Naive thymus-derived CD4-positive, alpha-beta T cell (primary cell): ENCODE data around the gene EFHD2. TPM values are rescaled to one million over a fixed set of nuclear protein-coding genes. Genes with fewer than 3 reads are reported as not detected.

Experiments
- ATAC-seq: fragments of 150-1000 bp; cut with Tn5 transposase; 2 replicates; pipeline ENCODE4 v1.10.0; 2021; ENCODE audit warnings: mild to moderate bottlenecking, moderate library complexity
- CTCF ChIA-PET: fragments of 350-600 bp; sonication (Branson Sonifier 250); formaldehyde crosslinking; loops from one replicate; lab custom pipeline; 2021; ENCODE audit warnings: antibody characterized with exemption; lab: Charles Lee
- POLR2A ChIA-PET: fragments of 350-600 bp; sonication (Branson Sonifier 250); formaldehyde crosslinking; loops from one replicate; lab custom pipeline; 2021; ENCODE audit warnings: antibody characterized with exemption, inconsistent platforms; lab: Charles Lee
- DNase-seq, 9 donors: peaks; one replicate each; pipeline versions ENCODE4 v3.0.0 to v3.0.0-alpha.2; 2020 to 2022; ENCODE audit warnings: mixed read lengths in 1 of 9
- H3K27ac ChIP-seq: one replicate; pipeline ENCODE4 v1.7.0; 2013; ENCODE audit warnings: mild to moderate bottlenecking, low read depth, low read length, moderate library complexity
- H3K27me3 ChIP-seq, 2 donors: one replicate each; pipeline ENCODE4 v1.7.0; 2013; ENCODE audit warnings: low read length in 2 of 2, mild to moderate bottlenecking in 2 of 2, moderate library complexity in 2 of 2; ENCODE audit not compliant: control insufficient read depth in 2 of 2, insufficient read depth in 2 of 2
- H3K36me3 ChIP-seq, 3 experiments: 1 replicate in 2 of 3; 2 replicates in 1 of 3; pipeline ENCODE4 v1.7.0; 2013; ENCODE audit warnings: low read length in 3 of 3, mild to moderate bottlenecking in 3 of 3, moderate library complexity in 1 of 3; ENCODE audit not compliant: insufficient read depth in 3 of 3, control insufficient read depth in 2 of 3
- H3K4me1 ChIP-seq, 2 donors: one replicate each; pipeline ENCODE4 v1.7.0; 2013; ENCODE audit warnings: low read length in 2 of 2, mild to moderate bottlenecking in 2 of 2, moderate library complexity in 1 of 2; ENCODE audit not compliant: control insufficient read depth in 2 of 2, insufficient read depth in 2 of 2
- H3K4me3 ChIP-seq: 2 replicates; pipeline ENCODE4 v1.7.0; 2013; ENCODE audit warnings: mild to moderate bottlenecking, low read length
- H3K9me3 ChIP-seq, 3 experiments: 1 replicate in 2 of 3; 2 replicates in 1 of 3; pipeline ENCODE4 v1.7.0; 2013; ENCODE audit warnings: low read length in 3 of 3; ENCODE audit not compliant: control insufficient read depth in 2 of 3
- H3K27ac Mint-ChIP-seq, 9 donors: one replicate each; pipeline ENCODE4 v1.8.0; 2020 to 2022; ENCODE audit warnings: mixed read lengths in 9 of 9, mild to moderate bottlenecking in 8 of 9, moderate library complexity in 5 of 9, inconsistent platforms in 2 of 9
- H3K27me3 Mint-ChIP-seq, 5 donors: one replicate each; pipeline ENCODE4 v1.8.0; 2021 to 2022; ENCODE audit warnings: mixed read lengths in 5 of 5, mild to moderate bottlenecking in 1 of 5
- H3K36me3 Mint-ChIP-seq, 5 donors: one replicate each; pipeline ENCODE4 v1.8.0; 2020 to 2022; ENCODE audit warnings: mixed read lengths in 5 of 5, mild to moderate bottlenecking in 3 of 5, inconsistent platforms in 1 of 5
- H3K4me1 Mint-ChIP-seq, 7 donors: one replicate each; pipeline ENCODE4 v1.8.0; 2020 to 2022; ENCODE audit warnings: mixed read lengths in 7 of 7, mild to moderate bottlenecking in 3 of 7, inconsistent platforms in 1 of 7
- H3K4me3 Mint-ChIP-seq, 10 donors: one replicate each; pipeline ENCODE4 v1.8.0; 2020 to 2022; ENCODE audit warnings: mild to moderate bottlenecking in 10 of 10, mixed read lengths in 10 of 10, moderate library complexity in 6 of 10, inconsistent platforms in 2 of 10
- H3K9me3 Mint-ChIP-seq, 11 donors: one replicate each; pipeline ENCODE4 v1.8.0; 2020 to 2022; ENCODE audit warnings: mixed read lengths in 11 of 11, mild to moderate bottlenecking in 4 of 11, inconsistent platforms in 1 of 11, moderate library complexity in 1 of 11
- intact Hi-C, 2 donors: fragments of 100-400 bp; cut with micrococcal nuclease; formaldehyde crosslinking; loops; one replicate each; pipeline ENCODE4 v1.15.1; 2023
- polyA plus RNA-seq, 2 donors: library from polyadenylated mRNA; unstranded; fragments of 300-500 nt; fragmentation: Illumina TruSeq; gene quantifications; one replicate each; pipeline ENCODE4 v1.2.3, GENCODE V29; 2021
- total RNA-seq, 6 experiments: library from RNA in 5 of 6; stranded (reverse) in 5 of 6; gene quantifications; 1 replicate in 5 of 6; 2 replicates in 1 of 6; pipeline ENCODE4 v1.2.3 and lab custom pipeline; 2021 to 2026

EFHD2 gene
- total and polyA plus RNA-seq, 7 experiments from 2014 or later: 21.0 to 258 (median 32.0) TPM

DNA sequence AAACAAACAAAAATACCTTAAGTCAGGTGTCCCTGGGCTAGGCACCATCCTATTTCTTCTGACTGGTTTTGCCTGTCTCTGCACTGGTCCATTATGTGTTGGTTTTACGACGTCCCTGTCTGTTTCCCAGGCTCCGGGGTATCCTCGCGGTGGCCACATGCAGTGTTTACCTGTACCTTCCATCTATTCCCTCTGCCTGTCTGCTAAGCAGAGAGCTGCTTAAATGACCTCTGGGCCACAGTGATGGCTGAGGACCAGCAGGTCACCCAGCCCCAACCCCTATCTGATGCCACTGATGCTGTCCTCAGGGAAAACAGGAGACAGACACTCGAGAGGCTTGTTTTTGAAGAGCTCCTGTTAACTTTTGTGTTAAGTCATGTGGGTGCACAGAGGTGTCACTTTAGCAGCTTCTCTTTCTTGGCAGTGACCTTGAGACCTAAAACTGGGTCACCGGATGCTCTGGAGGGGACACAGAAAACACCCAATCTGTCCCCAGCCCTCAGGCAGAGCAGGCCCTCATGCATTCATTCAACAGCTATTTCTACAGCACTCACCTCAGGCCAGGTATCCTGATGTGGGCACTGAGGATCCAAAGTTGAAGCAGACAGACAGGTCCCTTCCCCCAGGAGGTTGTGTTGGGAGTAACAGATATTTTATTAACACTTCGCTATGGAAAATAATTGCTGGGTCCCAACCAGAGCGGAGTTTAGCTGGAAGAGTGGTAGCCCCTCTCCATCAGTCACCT is 4.4 kb upstream of the EFHD2 start:
- Histone ChIP-seq H3K4me1 (peaks cover 5 to 39% of the 10 kb centered on the region in 2 donors), H3K36me3 (peaks cover 0 to 4% (median 0%) of the 10 kb centered on the region in 3 experiments), H3K27ac (no peak overlapping the region), H3K27me3 (no peaks in the 10 kb centered on the region), H3K4me3 (no peak overlapping the region), H3K9me3 (no peaks in the 10 kb centered on the region)
- peak overlapping the region in 1 of 9 donors; percentile 25 for H3K27ac Mint-ChIP-seq
- DNase-seq: no peak
- CTCF ChIA-PET: no interaction called here
- H3K4me3 Mint-ChIP-seq: peak overlapping the region in 2 of 10 donors; percentile 18 to 67
- peaks cover 4 to 32% (median 6%) of the 10 kb centered on the region in 7 donors for H3K4me1 Mint-ChIP-seq
- intact Hi-C loops: no loop called here
- H3K27me3 Mint-ChIP-seq: peaks cover 0 to 39% (median 0%) of the 10 kb centered on the region in 5 donors
- peaks cover 0 to 2% (median 0%) of the 10 kb centered on the region in 11 donors for H3K9me3 Mint-ChIP-seq
- ATAC-seq: no peak
- H3K36me3 Mint-ChIP-seq: no peaks in the 10 kb centered on the region
- POLR2A ChIA-PET: no interaction called here

DNA sequence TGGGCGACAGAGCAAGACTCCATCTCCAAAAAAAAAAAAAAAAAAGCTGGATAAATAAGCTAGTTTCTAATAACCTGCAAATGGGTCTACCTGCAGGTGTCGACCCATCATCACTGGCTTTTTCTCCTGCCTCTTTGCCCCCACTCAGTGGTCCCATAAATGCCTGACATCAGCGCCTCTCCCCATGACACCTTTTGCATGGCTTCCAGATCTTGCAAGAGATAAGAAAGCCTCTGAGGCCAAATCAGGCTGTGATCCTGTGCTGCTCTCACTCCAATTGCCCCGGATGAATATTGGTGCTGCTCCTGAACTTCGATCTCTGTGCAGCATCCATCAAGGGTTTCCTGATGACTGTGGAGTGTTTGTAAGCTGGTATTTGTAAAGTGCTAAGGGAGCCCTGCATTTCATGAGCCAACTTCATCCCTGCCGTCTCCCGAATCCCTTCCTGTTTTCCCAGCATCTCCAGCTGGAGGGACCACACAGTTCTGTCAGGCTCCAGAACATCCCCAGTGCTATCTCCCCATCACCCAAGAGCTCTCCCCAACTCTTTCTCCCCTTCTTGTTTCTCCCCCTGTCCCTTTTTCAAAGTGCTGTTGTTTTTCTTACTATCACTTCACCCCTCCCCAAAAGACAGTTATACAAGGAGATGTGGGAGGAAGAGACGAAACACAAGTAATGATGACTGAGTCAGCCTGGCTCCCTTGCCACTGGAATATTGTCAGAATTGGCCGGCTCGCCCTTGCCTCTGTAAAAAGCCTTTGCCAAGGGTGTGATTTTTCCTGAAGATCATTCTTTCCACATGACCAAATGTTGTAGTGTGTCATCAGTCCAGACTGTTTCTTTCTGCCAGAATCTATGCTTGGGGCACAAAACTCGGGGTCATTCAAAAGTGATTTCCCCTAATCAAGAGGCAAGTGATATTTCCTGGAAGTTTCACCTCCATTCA is 2.8 kb upstream of the EFHD2 start:
- Histone ChIP-seq H3K27me3 (no peaks in the 10 kb centered on the region), H3K4me1 (peaks cover 18 to 43% of the 10 kb centered on the region in 2 donors), H3K4me3 (no peak overlapping the region), H3K9me3 (no peaks in the 10 kb centered on the region), H3K36me3 (peaks cover 0 to 6% (median 0%) of the 10 kb centered on the region in 3 experiments), H3K27ac (no peak overlapping the region)
- DNase-seq (no peak), ATAC-seq (no peak)
- intact Hi-C loops: no loop called here
- Mint-ChIP-seq H3K4me3 (peak overlapping the region in 1 of 10 donors; percentile 2), H3K36me3 (peaks cover 0 to 8% (median 0%) of the 10 kb centered on the region in 5 donors), H3K27ac (peak overlapping the region in 7 of 9 donors; percentile 1 to 68 (median 38)), H3K27me3 (peaks cover 0 to 39% (median 0%) of the 10 kb centered on the region in 5 donors), H3K4me1 (peaks cover 6 to 28% (median 16%) of the 10 kb centered on the region in 7 donors), H3K9me3 (no peaks in the 10 kb centered on the region)
- CTCF ChIA-PET: interaction anchor here (0.7 kb wide), 1 partner anchor 424 kb away, joined by 4 read pairs; no protein-coding TSS in a partner anchor
- POLR2A ChIA-PET: no interaction called here

DNA sequence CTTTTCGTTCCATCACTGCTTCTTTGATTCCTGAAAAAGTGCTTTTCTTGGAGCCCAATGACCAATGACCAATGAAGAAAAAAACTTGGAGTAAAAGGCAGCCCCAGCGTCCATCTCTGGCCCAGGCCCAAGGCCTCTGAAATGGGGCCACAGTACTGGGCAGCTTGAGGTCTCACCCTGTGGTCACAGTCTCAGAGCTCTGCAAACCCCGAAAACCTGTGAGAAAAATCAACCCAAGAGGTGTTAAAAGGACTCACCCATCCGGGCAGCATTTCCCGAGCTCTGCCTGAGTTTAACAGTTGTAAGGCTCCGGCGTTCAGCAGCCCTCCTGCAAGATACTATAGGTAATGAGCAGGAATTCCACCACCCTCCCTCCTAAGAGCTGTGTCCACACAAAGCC is 2.1 kb upstream of the EFHD2 start:
- CTCF ChIA-PET: no interaction called here
- DNase-seq: no peak
- POLR2A ChIA-PET: no interaction called here
- intact Hi-C loops: no loop called here
- Histone ChIP-seq H3K9me3 (no peaks in the 10 kb centered on the region), H3K27me3 (no peaks in the 10 kb centered on the region), H3K27ac (no peak overlapping the region), H3K36me3 (peaks cover 0 to 6% (median 0%) of the 10 kb centered on the region in 3 experiments), H3K4me1 (peaks cover 20 to 50% of the 10 kb centered on the region in 2 donors), H3K4me3 (no peak overlapping the region)
- Mint-ChIP-seq H3K9me3 (no peaks in the 10 kb centered on the region), H3K36me3 (peaks cover 0 to 11% (median 0%) of the 10 kb centered on the region in 5 donors), H3K4me1 (peaks cover 6 to 34% (median 23%) of the 10 kb centered on the region in 7 donors), H3K27ac (peak overlapping the region in 6 of 9 donors; percentile 38 to 97 (median 71)), H3K27me3 (peaks cover 0 to 39% (median 0%) of the 10 kb centered on the region in 5 donors), H3K4me3 (peak overlapping the region in 4 of 10 donors; percentile 6 to 70 (median 51))
- no peak for ATAC-seq

- no peaks in the 10 kb centered on the region for H3K9me3 Mint-ChIP-seq
- H3K27ac Mint-ChIP-seq: peak overlapping the region; percentile 66 to 97 (median 95)
- Histone ChIP-seq H3K27ac (peak overlapping the region; percentile 94), H3K27me3 (no peaks in the 10 kb centered on the region), H3K4me1 (peaks cover 20 to 63% of the 10 kb centered on the region in 2 donors), H3K9me3 (no peaks in the 10 kb centered on the region), H3K4me3 (peak overlapping the region; percentile 77), H3K36me3 (peaks cover 0 to 10% (median 0%) of the 10 kb centered on the region in 3 experiments)
- H3K36me3 Mint-ChIP-seq: peaks cover 0 to 15% (median 0%) of the 10 kb centered on the region in 5 donors
- no peak for DNase-seq
- H3K4me3 Mint-ChIP-seq: peak overlapping the region; percentile 76 to 99 (median 88)
- ChIA-PET POLR2A (no interaction called here), CTCF (no interaction called here)
- no peak for ATAC-seq
- H3K4me1 Mint-ChIP-seq: peaks cover 6 to 46% (median 30%) of the 10 kb centered on the region in 7 donors
- intact Hi-C loops: loop anchor here (1.0 kb wide), 5 partner anchors 8 to 208 kb away; partner anchors contain the start of genes CASP9 (in 1 of the 2) and DDI2 (in 1 of the 2)
- H3K27me3 Mint-ChIP-seq: peaks cover 0 to 38% (median 0%) of the 10 kb centered on the region in 5 donors
Measured at GRCh38 chr1:15408890-15409387, 749 bp upstream of the EFHD2 start.

DNA sequence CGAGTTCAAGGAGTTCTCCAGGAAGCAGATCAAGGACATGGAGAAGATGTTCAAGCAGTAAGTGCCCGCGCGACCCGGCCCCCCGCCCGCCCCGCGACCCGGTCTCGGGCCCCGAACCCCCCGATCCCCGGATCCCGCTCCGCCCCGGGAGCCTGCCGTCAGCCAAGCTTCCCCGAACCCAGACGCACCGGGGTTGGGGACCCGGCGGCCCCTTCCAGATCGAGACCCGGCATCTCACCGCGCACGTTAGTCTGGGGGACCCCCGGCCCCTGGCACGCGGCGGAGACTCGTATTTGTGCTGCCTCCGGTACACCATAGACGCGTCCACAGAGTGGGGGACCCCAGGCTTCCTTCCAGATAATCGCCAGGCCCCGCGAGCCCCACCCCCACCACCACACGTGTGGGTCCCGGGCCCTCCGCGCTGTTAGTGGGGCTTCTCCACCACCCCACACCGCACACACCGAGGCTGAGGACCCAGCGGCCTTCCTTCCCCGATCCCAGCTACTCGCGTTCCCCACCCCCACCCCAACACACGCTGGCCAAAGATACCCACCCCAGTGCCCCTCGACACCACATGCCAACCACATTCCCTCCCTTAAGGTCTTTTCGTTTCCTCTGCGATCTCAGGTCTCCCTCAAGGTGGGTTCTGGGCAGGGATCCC is 665 bp downstream of the EFHD2 start:
- peaks cover 0 to 24% (median 0%) of the 10 kb centered on the region in 5 donors for H3K36me3 Mint-ChIP-seq
- Histone ChIP-seq H3K4me3 (peak overlapping the region; percentile 77), H3K27ac (peak overlapping the region; percentile 94), H3K4me1 (peaks cover 20 to 70% of the 10 kb centered on the region in 2 donors), H3K9me3 (no peaks in the 10 kb centered on the region), H3K27me3 (no peaks in the 10 kb centered on the region), H3K36me3 (peaks cover 0 to 10% (median 0%) of the 10 kb centered on the region in 3 experiments)
- H3K27me3 Mint-ChIP-seq: peaks cover 0 to 29% (median 0%) of the 10 kb centered on the region in 5 donors
- H3K9me3 Mint-ChIP-seq: no peaks in the 10 kb centered on the region
- DNase-seq: peak in 3 of 9 donors; percentile 12 to 16 (median 14)
- H3K4me3 Mint-ChIP-seq: peak overlapping the region; percentile 87 to 99 (median 92)
- intact Hi-C loops: loop anchor here in 1 of 2 donors (1.0 kb wide), 1 partner anchor 114 kb away; the partner anchor contains the start of gene CASP9
- peak overlapping the region; percentile 65 to 97 (median 92) for H3K27ac Mint-ChIP-seq
- no peak for ATAC-seq
- H3K4me1 Mint-ChIP-seq: peaks cover 6 to 56% (median 39%) of the 10 kb centered on the region in 7 donors
- ChIA-PET CTCF (interaction anchor here (1.3 kb wide), 1 partner anchor 87 kb away, joined by 3 read pairs; no protein-coding TSS in a partner anchor), POLR2A (interaction anchor here (0.9 kb wide), 1 partner anchor 9 kb away, joined by 3 read pairs; no protein-coding TSS in a partner anchor)
